ENCODE results near the gene WDR27. TPM values are rescaled to one million over a fixed set of nuclear protein-coding genes. Genes with fewer than 3 reads are reported as not detected.
"Not testable (repeated sequence)": the region's sequence is repeated elsewhere in the genome, so short reads cannot be mapped to it uniquely, and the experiment has no call there.

WDR27 gene
- total and polyA plus RNA-seq, 12 donors = 6.0 to 66.7 (median 27.7) TPM

- TF ChIP-seq POLR2A (IDR thresholded peaks at IDR 0.05) = no peak
- no peak for TF ChIP-seq CTCF (IDR thresholded peaks at IDR 0.05)
- Histone ChIP-seq H3K36me3 (replicated peaks in 1 of 2) (no peaks in the 10 kb centered on the region), H3K4me3 (no peak overlapping the region), H3K27ac (no peak overlapping the region), H3K9me3 (replicated peaks in 1 of 3) (no peaks in the 10 kb centered on the region), H3K4me1 (replicated peaks in 1 of 2) (no peaks in the 10 kb centered on the region), H3K27me3 (no peaks in the 10 kb centered on the region)
- WGBS, 4 donors = 78 to 83% (median 80%) methylated on average over 10 of the region's 10 CpGs
- no peak for DNase-seq
- intact Hi-C loops (cut with DNase I) = no loop called here
Observed at GRCh38 chr6:169620171-169621130, 81.4 kb downstream of the WDR27 start.

GRCh38 chr6:169619650-169620049 lies 82.2 kb downstream of the WDR27 start:
- TF ChIP-seq CTCF (IDR thresholded peaks at IDR 0.05) (no peak), POLR2A (IDR thresholded peaks at IDR 0.05) (no peak)
- no peaks in the 10 kb centered on the region for H3K36me3 ChIP-seq (replicated peaks in 1 of 2)
- H3K4me3 ChIP-seq = no peak overlapping the region
- no peaks in the 10 kb centered on the region for H3K9me3 ChIP-seq (replicated peaks in 1 of 3)
- intact Hi-C loops (cut with DNase I) = no loop called here
- no peaks in the 10 kb centered on the region for H3K4me1 ChIP-seq (replicated peaks in 1 of 2)
- H3K27me3 ChIP-seq = no peaks in the 10 kb centered on the region
- H3K27ac ChIP-seq = no peak overlapping the region
- DNase-seq = no peak
- WGBS, 4 donors = 92 to 100% (median 98%) methylated on average over 1 of the region's 1 CpG

DNA sequence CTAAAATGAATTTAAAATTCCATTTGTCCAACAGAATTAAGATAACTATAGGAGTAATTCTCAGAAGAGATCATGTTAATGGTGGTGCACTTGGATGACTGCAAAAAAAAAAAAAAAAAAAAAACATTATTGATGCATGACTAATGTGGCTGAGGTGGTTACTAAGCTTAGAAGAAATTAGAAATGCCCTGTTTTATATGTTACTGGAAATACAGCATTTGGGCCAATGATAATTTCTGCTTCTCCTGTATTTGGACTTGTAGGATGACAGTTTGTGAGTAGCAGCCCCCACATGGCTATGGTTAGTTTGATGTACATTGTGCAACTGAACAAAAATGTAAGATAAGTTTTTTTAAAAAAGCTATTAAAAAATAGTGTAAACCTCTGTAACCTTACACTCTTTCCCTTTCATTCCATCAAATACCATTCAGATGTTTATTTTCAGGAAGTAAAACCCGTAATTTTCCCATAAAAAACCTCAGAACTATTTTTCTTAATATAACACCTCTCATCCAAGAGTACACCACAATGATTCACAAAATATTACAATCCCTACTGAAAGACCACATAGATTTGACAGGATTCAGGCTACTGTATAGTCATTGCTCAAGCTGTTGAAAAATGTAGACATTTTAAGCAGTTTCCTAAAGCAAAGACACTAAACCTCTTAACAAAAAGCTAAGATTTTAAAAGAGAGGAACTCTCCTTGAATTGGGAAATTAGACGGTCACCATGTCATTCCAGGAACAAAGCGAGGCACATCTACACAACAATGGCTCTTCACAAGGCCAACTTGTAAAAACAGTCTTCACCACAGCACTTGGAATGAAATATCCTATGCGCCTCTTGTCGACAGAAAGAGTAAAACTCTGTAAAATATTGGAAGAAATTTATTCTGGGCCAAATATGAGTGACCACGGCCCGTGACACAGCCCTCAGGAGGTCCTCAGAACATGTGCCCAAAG lies 83.0 kb downstream of the WDR27 start:
- Histone ChIP-seq H3K27ac (no peak overlapping the region), H3K27me3 (no peaks in the 10 kb centered on the region), H3K4me1 (replicated peaks in 1 of 2) (no peaks in the 10 kb centered on the region), H3K4me3 (no peak overlapping the region), H3K9me3 (replicated peaks in 1 of 3) (no peaks in the 10 kb centered on the region), H3K36me3 (replicated peaks in 1 of 2) (no peaks in the 10 kb centered on the region)
- 88 to 93% (median 89%) methylated on average over 7 of the region's 7 CpGs for WGBS, 4 donors
- TF ChIP-seq CTCF (IDR thresholded peaks at IDR 0.05) (no peak), POLR2A (IDR thresholded peaks at IDR 0.05) (no peak)
- no peak for DNase-seq
- intact Hi-C loops (cut with DNase I) = no loop called here

- DNase-seq = no peak
- Histone ChIP-seq H3K27ac (no peak overlapping the region), H3K36me3 (replicated peaks in 1 of 2) (no peaks in the 10 kb centered on the region), H3K9me3 (replicated peaks in 1 of 3) (no peaks in the 10 kb centered on the region), H3K4me1 (replicated peaks in 1 of 2) (no peaks in the 10 kb centered on the region), H3K27me3 (no peaks in the 10 kb centered on the region), H3K4me3 (no peak overlapping the region)
- TF ChIP-seq POLR2A (IDR thresholded peaks at IDR 0.05) (no peak), CTCF (IDR thresholded peaks at IDR 0.05) (no peak)
- WGBS, 4 donors = 94 to 95% (median 95%) methylated on average over 7 of the region's 7 CpGs
- intact Hi-C loops (cut with DNase I) = no loop called here
Observed at GRCh38 chr6:169617562-169617961, 84.3 kb downstream of the WDR27 start.

DNA sequence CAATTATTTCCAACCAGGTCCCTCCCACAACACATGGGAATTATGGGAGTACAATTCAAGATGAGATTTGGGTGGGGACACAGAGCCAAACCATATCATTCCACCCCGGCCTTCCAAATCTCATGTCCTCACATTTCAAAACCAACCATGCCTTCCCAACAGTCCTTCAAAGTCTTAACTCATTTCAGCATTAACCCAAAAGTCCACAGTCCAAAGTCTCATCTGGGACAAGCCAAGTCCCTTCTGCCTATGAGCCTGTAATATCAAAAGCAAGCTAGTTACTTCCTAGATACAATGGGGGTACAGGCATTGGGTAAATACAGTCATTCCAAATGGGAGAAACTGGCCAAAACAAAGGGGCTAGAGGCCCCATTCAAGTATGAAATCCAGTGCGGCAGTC lies 93.2 kb downstream of the WDR27 start:
- DNase-seq; H3K27ac ChIP-seq; H3K4me1 ChIP-seq (replicated peaks in 1 of 2); H3K9me3 ChIP-seq (replicated peaks in 1 of 3); H3K27me3 ChIP-seq; H3K4me3 ChIP-seq; intact Hi-C loops (cut with DNase I); H3K36me3 ChIP-seq (replicated peaks in 1 of 2): not testable (repeated sequence)
- WGBS, 4 donors = 95 to 100% (median 97%) methylated on average over 2 of the region's 2 CpGs
